Renal pelvis (tissue), 3 donors: ENCODE measurements around the gene PRPS1L1. TPM values are rescaled to one million over a fixed set of nuclear protein-coding genes. Genes with fewer than 3 reads are reported as not detected.

ENCODE experiments used
- polyA plus RNA-seq, 3 donors: library from polyadenylated mRNA; unstranded; fragments of 120-200 nt; gene quantifications; one replicate each; pipeline ENCODE4 v1.2.1, GENCODE V29; 2013; ENCODE audit not compliant: insufficient read length in 3 of 3

Gene PRPS1L1
- polyA plus RNA-seq, 3 donors: 0.20 TPM; not detected in 2

Other genes starting within 250 kb of the PRPS1L1 start
- gene SNX13, start 87.4 kb downstream of the PRPS1L1 start, polyA plus RNA-seq: 10 to 100 TPM; 39.2 to 45.6 (median 42.7) TPM